HepG2 (cell line): Measurements from ENCODE around the gene COA1. TPM values are rescaled to one million over a fixed set of nuclear protein-coding genes. Genes with fewer than 3 reads are reported as not detected.
A peak's percentile ranks its signal among the peaks of the same experiment; 100 is the strongest.

Source experiments
- BCL6 ChIP-seq: IDR thresholded peaks from 2 replicates; pipeline ENCODE4 v1.6.1; 2016; ENCODE audit warnings: missing genetic modification reagents, missing compliant biosample characterization
- E2F5 ChIP-seq: sonication (generic); formaldehyde crosslinking; conservative IDR thresholded peaks from 2 replicates; pipeline ENCODE4 v1.4.0; 2020; ENCODE audit warnings: missing genetic modification reagents
- FOXJ3 ChIP-seq: sonication (generic); formaldehyde crosslinking; IDR thresholded peaks from 2 replicates; pipeline ENCODE4 v1.4.0; 2020; ENCODE audit warnings: missing genetic modification reagents, mild to moderate bottlenecking, borderline replicate concordance
- IKZF1 ChIP-seq: fragments of 450-650 bp; IDR thresholded peaks from 2 replicates; pipeline ENCODE4 v1.7.1; 2016
- IRF2 ChIP-seq: IDR thresholded peaks from 2 replicates; pipeline ENCODE4 v1.6.1; 2018; ENCODE audit warnings: missing genetic modification reagents, missing compliant biosample characterization
- MTERF4 ChIP-seq: sonication (generic); formaldehyde crosslinking; IDR thresholded peaks from 2 replicates; pipeline ENCODE4 v1.8.0; 2023; ENCODE audit warnings: mild to moderate bottlenecking, missing genetic modification reagents
- MTF1 ChIP-seq: sonication (generic); formaldehyde crosslinking; IDR thresholded peaks from 2 replicates; pipeline ENCODE4 v1.5.0; 2020; ENCODE audit warnings: missing genetic modification reagents
- NAIF1 ChIP-seq: sonication (generic); formaldehyde crosslinking; IDR thresholded peaks from 2 replicates; pipeline ENCODE4 v1.5.0; 2020; ENCODE audit warnings: mild to moderate bottlenecking, missing genetic modification reagents, borderline replicate concordance
- PHF5A ChIP-seq: IDR thresholded peaks from one replicate; pipeline ENCODE4 v1.6.1; 2018; ENCODE audit warnings: low read depth, missing genetic modification reagents; ENCODE audit not compliant: unreplicated experiment
- SKIL ChIP-seq: sonication (generic); formaldehyde crosslinking; IDR thresholded peaks from 2 replicates; pipeline ENCODE4 v1.8.0; 2022; ENCODE audit warnings: missing genetic modification reagents, mild to moderate bottlenecking, moderate library complexity, borderline replicate concordance
- SP1 ChIP-seq, 2 experiments: fragments of 450-650 bp in 1 of 2; sonication (generic) in 1 of 2; formaldehyde crosslinking in 1 of 2; IDR thresholded peaks; 2 replicates each; pipeline versions ENCODE4 v1.4.0 to v1.6.1; 2016 to 2020; ENCODE audit warnings: missing genetic modification reagents in 1 of 2
- SP140L ChIP-seq: sonication (generic); formaldehyde crosslinking; IDR thresholded peaks from 2 replicates; pipeline ENCODE4 v1.4.0; 2020; ENCODE audit warnings: missing genetic modification reagents, borderline replicate concordance
- TCF12 ChIP-seq, 2 experiments: fragments of 450-650 bp in 1 of 2; sonication (generic) in 1 of 2; formaldehyde crosslinking in 1 of 2; IDR thresholded peaks; 2 replicates each; pipeline versions ENCODE4 v1.6.1 to v1.8.0; 2017 to 2022; ENCODE audit warnings: antibody characterized with exemption in 1 of 2, mild to moderate bottlenecking in 1 of 2, missing genetic modification reagents in 1 of 2, moderate library complexity in 1 of 2
- TEAD3 ChIP-seq: optimal IDR thresholded peaks from 2 replicates; pipeline ENCODE3; 2016; ENCODE audit warnings: borderline replicate concordance
- TIGD3 ChIP-seq: sonication (generic); formaldehyde crosslinking; IDR thresholded peaks from 2 replicates; pipeline ENCODE4 v1.5.1; 2020; ENCODE audit warnings: mild to moderate bottlenecking, missing genetic modification reagents, borderline replicate concordance
- WIZ ChIP-seq: sonication (generic); formaldehyde crosslinking; IDR thresholded peaks from 2 replicates; pipeline ENCODE4 v1.5.1; 2020; ENCODE audit warnings: mild to moderate bottlenecking, missing genetic modification reagents
- ZKSCAN1 ChIP-seq: fragments of 150-350 bp; IDR thresholded peaks from 2 replicates; pipeline ENCODE4 v1.6.1; 2014; ENCODE audit warnings: low read length
- ZNF576 ChIP-seq: sonication (generic); formaldehyde crosslinking; IDR thresholded peaks from 2 replicates; pipeline ENCODE4 v1.4.0; 2020; ENCODE audit warnings: mild to moderate bottlenecking, missing genetic modification reagents
- ZNF674 ChIP-seq: sonication (generic); formaldehyde crosslinking; IDR thresholded peaks from 2 replicates; pipeline ENCODE4 v1.5.0; 2020; ENCODE audit warnings: low read depth, mild to moderate bottlenecking, missing genetic modification reagents
- ZNF737 ChIP-seq: sonication (generic); formaldehyde crosslinking; IDR thresholded peaks from 2 replicates; pipeline ENCODE4 v1.5.0; 2020; ENCODE audit warnings: missing genetic modification reagents, mild to moderate bottlenecking, borderline replicate concordance
- ZNF768 ChIP-seq: sonication (generic); formaldehyde crosslinking; IDR thresholded peaks from 2 replicates; pipeline ENCODE4 v1.4.0; 2020; ENCODE audit warnings: missing genetic modification reagents
- ZSCAN25 ChIP-seq: sonication (generic); formaldehyde crosslinking; IDR thresholded peaks from 2 replicates; pipeline ENCODE4 v1.8.0; 2022; ENCODE audit warnings: mild to moderate bottlenecking, missing genetic modification reagents
- polyA plus RNA-seq, 8 experiments: library from polyadenylated mRNA; depleted of rRNA in 3 of 8; stranded (reverse) in 7 of 8; unstranded in 1 of 8; fragments of >200 nt; fragmentation: Illumina TruSeq in 4 of 8; extraction: Trizol in 4 of 8; gene quantifications; 2 replicates each; pipeline versions ENCODE4 v1.2.1 to v1.2.3, GENCODE V29; 2011 to 2016; ENCODE audit warnings: low read depth in 4 of 8, missing spikeins in 1 of 8, mixed read lengths in 1 of 8; ENCODE audit not compliant: insufficient read depth in 1 of 8
- total RNA-seq, 5 experiments: library from RNA; depleted of rRNA; stranded (reverse); fragments of >200 nt; fragmentation: Illumina TruSeq; extraction: Trizol; gene quantifications; 2 replicates each; pipeline ENCODE4 v1.2.3, GENCODE V29; 2016; ENCODE audit warnings: low read depth in 1 of 5
- TF ChIP-seq, protein P1 (sequence below): sonication (generic); formaldehyde crosslinking; IDR thresholded peaks from 2 replicates; pipeline ENCODE4 v1.5.0; 2020; ENCODE audit warnings: missing genetic modification reagents

Gene COA1
- total and polyA plus RNA-seq, 2 of the 13 experiments (the other 11 are each of a cell fraction or from before 2014, with no cell fraction given): 33.2 to 65.7 TPM

- TF ChIP-seq SKIL (CRISPR knock-in tag) (no peak), SP140L (CRISPR knock-in tag) (no peak), MTF1 (peak; percentile 83; the same call in 1 of the 2 replicates), ZKSCAN1 (no peak), SP1 (IDR thresholded peaks at IDR 0.05) (no peak), SP1 (CRISPR knock-in tag; IDR thresholded peaks at IDR 0.05) (no peak), ZNF576 (CRISPR knock-in tag) (no peak), ZNF768 (CRISPR knock-in tag) (peak; percentile 25; the same call in 1 of the 2 replicates), ZNF674 (CRISPR knock-in tag) (0 out of 2 replicates have a peak, but pooled peaks have one; percentile 79), ZNF737 (CRISPR knock-in tag) (no peak), ZSCAN25 (peak; percentile 53), NAIF1 (CRISPR knock-in tag) (no peak; the same call in 1 of the 2 replicates), WIZ (CRISPR knock-in tag) (no peak), TEAD3 (CRISPR knock-in tag) (peak; percentile 76), FOXJ3 (peak; percentile 66; the same call in 1 of the 2 replicates), PHF5A (CRISPR knock-in tag) (no peak), MTERF4 (CRISPR knock-in tag) (0 out of 2 replicates have a peak, but pooled peaks have one; percentile 40), TCF12 (IDR thresholded peaks at IDR 0.05) (no peak), TCF12 (CRISPR knock-in tag; IDR thresholded peaks at IDR 0.05) (no peak; the same call in 1 of the 2 replicates), TIGD3 (CRISPR knock-in tag) (no peak), IKZF1 (no peak), IRF2 (CRISPR knock-in tag) (peak; percentile 70), BCL6 (0 out of 2 replicates have a peak, but pooled peaks have one; percentile 25), E2F5 (no peak)
- TF ChIP-seq, protein P1, sequence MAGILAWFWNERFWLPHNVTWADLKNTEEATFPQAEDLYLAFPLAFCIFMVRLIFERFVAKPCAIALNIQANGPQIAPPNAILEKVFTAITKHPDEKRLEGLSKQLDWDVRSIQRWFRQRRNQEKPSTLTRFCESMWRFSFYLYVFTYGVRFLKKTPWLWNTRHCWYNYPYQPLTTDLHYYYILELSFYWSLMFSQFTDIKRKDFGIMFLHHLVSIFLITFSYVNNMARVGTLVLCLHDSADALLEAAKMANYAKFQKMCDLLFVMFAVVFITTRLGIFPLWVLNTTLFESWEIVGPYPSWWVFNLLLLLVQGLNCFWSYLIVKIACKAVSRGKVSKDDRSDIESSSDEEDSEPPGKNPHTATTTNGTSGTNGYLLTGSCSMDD: no peak
Measured at GRCh38 chr7:43729214-43729923, at the start of gene COA1 (continued).
